K562 (cell line): ENCODE results near the gene PRM2. TPM values are rescaled to one million over a fixed set of nuclear protein-coding genes. Genes with fewer than 3 reads are reported as not detected.

Source experiments
- DNMT1 ChIP-seq: fragments of 450-650 bp; IDR thresholded peaks from 2 replicates; pipeline ENCODE4 v1.6.1; 2016; ENCODE audit warnings: antibody characterized with exemption, mild to moderate bottlenecking
- GTF2A2 ChIP-seq: IDR thresholded peaks from 2 replicates; pipeline ENCODE4 v1.6.1; 2016; ENCODE audit warnings: mild to moderate bottlenecking, missing genetic modification characterization, missing compliant biosample characterization
- HDGF ChIP-seq: fragments of 450-650 bp; IDR thresholded peaks from 2 replicates; pipeline ENCODE4 v1.6.1; 2016
- KAT8 ChIP-seq: fragments of 450-650 bp; IDR thresholded peaks from 2 replicates; pipeline ENCODE4 v1.6.1; 2016; ENCODE audit warnings: low read depth, mild to moderate bottlenecking
- LEF1 ChIP-seq: fragments of 450-650 bp; IDR thresholded peaks from 2 replicates; pipeline ENCODE4 v1.6.1; 2016; ENCODE audit warnings: mild to moderate bottlenecking
- MEF2D ChIP-seq: conservative IDR thresholded peaks from 2 replicates; pipeline ENCODE4 v1.6.1; 2016; ENCODE audit warnings: low read depth, missing genetic modification characterization, missing compliant biosample characterization
- SIRT6 ChIP-seq: IDR thresholded peaks from one replicate; pipeline ENCODE4 v1.6.1; 2012; ENCODE audit warnings: low read depth, mild to moderate bottlenecking, control low read depth, inconsistent platforms, low read length, moderate library complexity
- TAF15 ChIP-seq: fragments of 200-400 bp; formaldehyde crosslinking; IDR thresholded peaks from 2 replicates; pipeline ENCODE4 v1.6.1; 2017; ENCODE audit warnings: mild to moderate bottlenecking, low read depth, low read length, moderate library complexity
- ZC3H11A ChIP-seq: IDR thresholded peaks from 2 replicates; pipeline ENCODE4 v1.6.1; 2012; ENCODE audit warnings: low read depth, low read length, improper control_type of control experiment
- ZNF764 ChIP-seq: fragments of 250-450 bp; sonication (Bioruptor Pico); IDR thresholded peaks from 2 replicates; pipeline ENCODE4 v1.4.0; 2020; ENCODE audit warnings: low read depth, mild to moderate bottlenecking, moderate library complexity
- polyA plus RNA-seq, 8 experiments: library from polyadenylated mRNA; depleted of rRNA in 4 of 8; stranded (reverse) in 5 of 8; unstranded in 3 of 8; fragments of >200 nt; fragmentation: Nextera tagmentation in 2 of 8; fragmentation: Illumina TruSeq in 1 of 8; extraction: Ambion mirVana in 2 of 8; extraction: Trizol in 1 of 8; gene quantifications; 2 replicates each; pipeline versions ENCODE4 v1.2.1 to v1.2.3, GENCODE V29; 2011 to 2014; ENCODE audit warnings: inconsistent platforms in 1 of 8, missing spikeins in 1 of 8
- total RNA-seq, 7 experiments: library from RNA; depleted of rRNA in 6 of 7; stranded (reverse); fragments of >200 nt in 6 of 7; fragmentation: Illumina TruSeq in 2 of 7; extraction: Trizol in 2 of 7; gene quantifications; 2 replicates each; pipeline versions ENCODE4 v1.2.1 to v1.2.3, GENCODE V29; 2011 to 2021; ENCODE audit warnings: low replicate concordance in 1 of 7
- TF ChIP-seq, protein P1 (sequence below): sonication (generic); formaldehyde crosslinking; IDR thresholded peaks from 2 replicates; pipeline ENCODE4 v1.4.0; 2020; ENCODE audit warnings: mild to moderate bottlenecking, missing genetic modification reagents
- TF ChIP-seq, protein P2 (sequence below): fragments of 450-650 bp; IDR thresholded peaks from 2 replicates; pipeline ENCODE4 v1.6.1; 2016; ENCODE audit warnings: low read depth
- TF ChIP-seq, protein P3 (sequence below): sonication (generic); formaldehyde crosslinking; IDR thresholded peaks from 2 replicates; pipeline ENCODE4 v1.8.1; 2023; ENCODE audit warnings: mild to moderate bottlenecking, missing genetic modification reagents, moderate library complexity

Gene PRM2
- total and polyA plus RNA-seq, 9 of the 15 experiments (the other 6 are each of a cell fraction or from before 2014, with no cell fraction given): not detected

DNA sequence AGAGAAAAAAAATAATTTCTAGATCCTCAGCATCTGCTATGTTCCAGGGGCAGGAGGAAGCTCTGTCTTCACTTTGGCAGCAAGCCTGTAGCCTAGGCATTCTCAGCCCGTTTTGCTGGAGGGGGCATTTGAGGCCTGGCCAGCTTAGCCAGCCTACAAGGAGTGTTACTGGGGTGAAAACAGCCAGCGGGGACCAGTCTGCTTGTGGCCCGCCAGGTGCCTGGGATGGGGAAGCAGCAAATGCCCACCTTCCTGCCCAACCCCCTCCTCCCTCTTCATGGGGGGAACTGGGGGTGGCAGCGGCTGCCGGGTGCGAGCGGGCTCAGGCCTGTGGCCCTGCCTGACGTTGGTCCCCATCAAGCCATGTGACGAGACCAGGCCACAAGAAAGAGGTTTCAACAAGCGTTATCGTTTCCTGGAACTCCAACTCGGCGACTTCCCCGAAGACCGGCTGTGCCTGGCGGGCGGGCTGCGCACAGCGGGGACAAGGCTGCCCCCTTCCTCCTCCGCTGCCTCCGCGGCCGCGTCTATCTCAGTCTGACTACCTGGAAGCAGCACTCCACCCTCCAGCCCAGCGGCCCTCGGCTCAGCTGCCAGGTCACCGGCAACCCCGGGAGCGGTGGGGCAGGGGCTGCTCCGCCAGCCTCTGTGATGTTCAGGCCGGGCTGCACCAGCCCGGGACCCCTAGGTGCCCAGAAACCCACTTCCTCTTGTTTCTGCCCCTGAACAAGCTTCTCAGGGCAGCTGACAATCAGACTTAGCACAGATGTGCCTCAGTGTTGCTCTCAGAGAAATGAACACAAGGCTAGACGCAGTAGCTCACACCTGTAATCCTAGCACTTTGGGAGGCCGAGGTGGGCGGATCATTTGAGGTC, 43.2 kb downstream of the PRM2 start (continued):
- TF ChIP-seq, protein P1, sequence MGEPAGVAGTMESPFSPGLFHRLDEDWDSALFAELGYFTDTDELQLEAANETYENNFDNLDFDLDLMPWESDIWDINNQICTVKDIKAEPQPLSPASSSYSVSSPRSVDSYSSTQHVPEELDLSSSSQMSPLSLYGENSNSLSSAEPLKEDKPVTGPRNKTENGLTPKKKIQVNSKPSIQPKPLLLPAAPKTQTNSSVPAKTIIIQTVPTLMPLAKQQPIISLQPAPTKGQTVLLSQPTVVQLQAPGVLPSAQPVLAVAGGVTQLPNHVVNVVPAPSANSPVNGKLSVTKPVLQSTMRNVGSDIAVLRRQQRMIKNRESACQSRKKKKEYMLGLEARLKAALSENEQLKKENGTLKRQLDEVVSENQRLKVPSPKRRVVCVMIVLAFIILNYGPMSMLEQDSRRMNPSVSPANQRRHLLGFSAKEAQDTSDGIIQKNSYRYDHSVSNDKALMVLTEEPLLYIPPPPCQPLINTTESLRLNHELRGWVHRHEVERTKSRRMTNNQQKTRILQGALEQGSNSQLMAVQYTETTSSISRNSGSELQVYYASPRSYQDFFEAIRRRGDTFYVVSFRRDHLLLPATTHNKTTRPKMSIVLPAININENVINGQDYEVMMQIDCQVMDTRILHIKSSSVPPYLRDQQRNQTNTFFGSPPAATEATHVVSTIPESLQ (CRISPR knock-in tag): no peak
- 0 out of 2 replicates have a peak, but pooled peaks have one; percentile 18 for TF ChIP-seq HDGF
- TF ChIP-seq, protein P2, sequence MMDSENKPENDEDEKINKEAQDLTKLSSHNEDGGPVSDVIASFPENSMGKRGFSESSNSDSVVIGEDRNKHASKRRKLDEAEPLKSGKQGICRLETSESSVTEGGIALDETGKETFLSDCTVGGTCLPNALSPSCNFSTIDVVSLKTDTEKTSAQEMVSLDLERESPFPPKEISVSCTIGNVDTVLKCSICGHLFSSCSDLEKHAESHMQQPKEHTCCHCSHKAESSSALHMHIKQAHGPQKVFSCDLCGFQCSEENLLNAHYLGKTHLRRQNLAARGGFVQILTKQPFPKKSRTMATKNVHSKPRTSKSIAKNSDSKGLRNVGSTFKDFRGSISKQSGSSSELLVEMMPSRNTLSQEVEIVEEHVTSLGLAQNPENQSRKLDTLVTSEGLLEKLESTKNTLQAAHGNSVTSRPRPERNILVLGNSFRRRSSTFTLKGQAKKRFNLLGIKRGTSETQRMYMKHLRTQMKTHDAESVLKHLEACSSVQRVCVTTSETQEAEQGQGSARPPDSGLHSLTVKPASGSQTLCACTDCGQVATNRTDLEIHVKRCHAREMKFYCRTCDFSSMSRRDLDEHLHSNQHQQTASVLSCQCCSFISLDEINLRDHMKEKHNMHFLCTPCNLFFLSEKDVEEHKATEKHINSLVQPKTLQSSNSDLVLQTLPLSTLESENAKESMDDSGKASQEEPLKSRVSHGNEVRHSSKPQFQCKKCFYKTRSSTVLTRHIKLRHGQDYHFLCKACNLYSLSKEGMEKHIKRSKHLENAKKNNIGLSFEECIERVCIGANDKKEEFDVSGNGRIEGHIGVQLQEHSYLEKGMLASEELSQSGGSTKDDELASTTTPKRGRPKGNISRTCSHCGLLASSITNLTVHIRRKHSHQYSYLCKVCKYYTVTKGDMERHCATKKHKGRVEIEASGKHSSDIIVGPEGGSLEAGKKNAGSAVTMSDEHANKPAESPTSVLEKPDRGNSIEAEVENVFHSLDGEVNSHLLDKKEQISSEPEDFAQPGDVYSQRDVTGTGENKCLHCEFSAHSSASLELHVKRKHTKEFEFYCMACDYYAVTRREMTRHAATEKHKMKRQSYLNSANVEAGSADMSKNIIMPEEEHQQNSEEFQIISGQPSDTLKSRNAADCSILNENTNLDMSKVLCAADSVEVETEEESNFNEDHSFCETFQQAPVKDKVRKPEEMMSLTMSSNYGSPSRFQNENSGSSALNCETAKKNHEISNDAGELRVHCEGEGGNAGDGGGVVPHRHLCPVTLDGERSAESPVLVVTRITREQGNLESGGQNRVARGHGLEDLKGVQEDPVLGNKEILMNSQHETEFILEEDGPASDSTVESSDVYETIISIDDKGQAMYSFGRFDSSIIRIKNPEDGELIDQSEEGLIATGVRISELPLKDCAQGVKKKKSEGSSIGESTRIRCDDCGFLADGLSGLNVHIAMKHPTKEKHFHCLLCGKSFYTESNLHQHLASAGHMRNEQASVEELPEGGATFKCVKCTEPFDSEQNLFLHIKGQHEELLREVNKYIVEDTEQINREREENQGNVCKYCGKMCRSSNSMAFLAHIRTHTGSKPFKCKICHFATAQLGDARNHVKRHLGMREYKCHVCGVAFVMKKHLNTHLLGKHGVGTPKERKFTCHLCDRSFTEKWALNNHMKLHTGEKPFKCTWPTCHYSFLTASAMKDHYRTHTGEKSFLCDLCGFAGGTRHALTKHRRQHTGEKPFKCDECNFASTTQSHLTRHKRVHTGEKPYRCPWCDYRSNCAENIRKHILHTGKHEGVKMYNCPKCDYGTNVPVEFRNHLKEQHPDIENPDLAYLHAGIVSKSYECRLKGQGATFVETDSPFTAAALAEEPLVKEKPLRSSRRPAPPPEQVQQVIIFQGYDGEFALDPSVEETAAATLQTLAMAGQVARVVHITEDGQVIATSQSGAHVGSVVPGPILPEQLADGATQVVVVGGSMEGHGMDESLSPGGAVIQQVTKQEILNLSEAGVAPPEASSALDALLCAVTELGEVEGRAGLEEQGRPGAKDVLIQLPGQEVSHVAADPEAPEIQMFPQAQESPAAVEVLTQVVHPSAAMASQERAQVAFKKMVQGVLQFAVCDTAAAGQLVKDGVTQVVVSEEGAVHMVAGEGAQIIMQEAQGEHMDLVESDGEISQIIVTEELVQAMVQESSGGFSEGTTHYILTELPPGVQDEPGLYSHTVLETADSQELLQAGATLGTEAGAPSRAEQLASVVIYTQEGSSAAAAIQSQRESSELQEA: no peak
- no peak for TF ChIP-seq TAF15
- TF ChIP-seq LEF1: peak; percentile 57; the same call in 1 of the 2 replicates
- no peak for TF ChIP-seq ZNF764 (CRISPR knock-in tag)
- no peak for TF ChIP-seq ZC3H11A
- TF ChIP-seq GTF2A2 (tag): peak; percentile 72; the same call in 1 of the 2 replicates
- no peak for TF ChIP-seq KAT8
- TF ChIP-seq SIRT6: no peak
- TF ChIP-seq, protein P3, sequence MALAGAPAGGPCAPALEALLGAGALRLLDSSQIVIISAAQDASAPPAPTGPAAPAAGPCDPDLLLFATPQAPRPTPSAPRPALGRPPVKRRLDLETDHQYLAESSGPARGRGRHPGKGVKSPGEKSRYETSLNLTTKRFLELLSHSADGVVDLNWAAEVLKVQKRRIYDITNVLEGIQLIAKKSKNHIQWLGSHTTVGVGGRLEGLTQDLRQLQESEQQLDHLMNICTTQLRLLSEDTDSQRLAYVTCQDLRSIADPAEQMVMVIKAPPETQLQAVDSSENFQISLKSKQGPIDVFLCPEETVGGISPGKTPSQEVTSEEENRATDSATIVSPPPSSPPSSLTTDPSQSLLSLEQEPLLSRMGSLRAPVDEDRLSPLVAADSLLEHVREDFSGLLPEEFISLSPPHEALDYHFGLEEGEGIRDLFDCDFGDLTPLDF (CRISPR knock-in tag): no peak
- peak; percentile 74; the same call in 1 of the 2 replicates for TF ChIP-seq MEF2D (tag)
- no peak for TF ChIP-seq DNMT1
